ENCODE data around the gene MARK3. TPM values are rescaled to one million over a fixed set of nuclear protein-coding genes. Genes with fewer than 3 reads are reported as not detected.
A peak's percentile ranks its signal among the peaks of the same experiment; 100 is the strongest.

The MARK3 gene
- total RNA-seq, 2 donors from 2014 or later, result 68.7 to 81.7 TPM

GRCh38 chr14:103360548-103360947, 24.7 kb upstream of the MARK3 start:
- no peak for ATAC-seq
- DNase-seq, result no peak
- intact Hi-C loops (cut with DNase I), result no loop called here

DNA sequence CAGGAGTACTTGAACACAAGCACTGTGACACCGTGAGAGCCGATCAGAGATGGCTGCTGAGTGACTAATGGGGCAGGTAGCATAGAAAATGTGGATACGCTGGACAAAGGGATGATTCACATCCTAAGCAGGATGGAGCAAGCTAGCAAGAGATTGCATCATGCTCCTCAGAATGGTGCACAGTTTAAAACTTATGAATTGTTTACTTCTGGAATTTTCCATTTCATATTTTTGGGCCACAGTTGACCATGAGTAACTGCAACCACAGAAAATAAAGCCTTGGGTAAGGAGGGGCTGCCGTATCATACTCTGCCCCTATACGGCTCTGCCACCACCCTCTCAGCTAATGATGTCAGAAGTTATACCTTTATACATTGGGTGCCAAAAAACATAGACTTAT, 23.3 kb upstream of the MARK3 start:
- DNase-seq, result no peak
- peak in 1 of 2 donors; percentile 78 for ATAC-seq
- intact Hi-C loops (cut with DNase I), result no loop called here

GRCh38 chr14:103362780-103363179, 22.4 kb upstream of the MARK3 start:
- intact Hi-C loops (cut with DNase I), result no loop called here
- DNase-seq (no peak), ATAC-seq (no peak)

GRCh38 chr14:103366741-103367140, 18.5 kb upstream of the MARK3 start:
- no peak for ATAC-seq
- intact Hi-C loops (cut with DNase I), result no loop called here
- no peak for DNase-seq

DNA sequence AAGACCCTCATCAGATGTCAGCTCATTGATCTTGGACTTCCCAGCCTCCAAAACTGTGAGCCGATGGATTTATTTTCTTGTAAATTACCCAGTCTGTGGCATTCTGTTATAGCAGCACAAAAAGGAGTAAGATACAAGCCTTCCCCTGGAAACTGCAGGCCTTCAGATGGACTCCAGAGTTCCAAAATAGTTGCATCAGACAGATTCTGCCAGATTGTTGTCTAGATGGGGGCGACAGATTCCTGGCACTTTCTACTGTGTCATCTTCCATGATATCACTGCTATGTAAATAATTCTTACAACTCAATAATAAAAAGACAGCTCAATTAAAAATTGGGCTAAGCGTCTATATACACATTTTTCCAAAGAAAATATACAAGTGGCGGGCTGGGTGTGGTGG, 17.2 kb upstream of the MARK3 start:
- ATAC-seq, result no peak
- no peak for DNase-seq
- intact Hi-C loops (cut with DNase I), result no loop called here

- no peak for DNase-seq
- no peak for ATAC-seq
- intact Hi-C loops (cut with DNase I), result no loop called here
Measured at GRCh38 chr14:103370087-103370486, 15.1 kb upstream of the MARK3 start.

DNA sequence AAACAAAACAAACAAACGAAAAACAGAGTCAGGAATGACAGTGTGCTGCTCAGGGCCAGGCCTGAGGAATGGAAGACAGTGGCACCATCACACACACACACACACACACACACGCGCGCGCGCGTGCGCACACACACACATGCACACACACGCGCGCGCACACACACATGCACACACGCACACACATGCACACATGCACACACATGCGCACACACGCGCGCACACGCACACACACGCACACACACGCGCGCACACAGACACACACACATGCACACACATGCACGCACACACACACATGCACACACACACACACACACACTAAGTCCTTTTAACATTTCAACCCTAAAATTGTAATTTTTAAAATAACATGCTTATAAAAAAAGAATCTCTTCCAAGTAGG, 13.2 kb upstream of the MARK3 start:
- intact Hi-C loops (cut with DNase I), result no loop called here
- DNase-seq, result no peak
- no peak for ATAC-seq

GRCh38 chr14:103372552-103373304, 12.5 kb upstream of the MARK3 start:
- ATAC-seq (peak in 1 of 2 donors; percentile 97), DNase-seq (peak; percentile 56)
- intact Hi-C loops (cut with DNase I), result no loop called here

DNA sequence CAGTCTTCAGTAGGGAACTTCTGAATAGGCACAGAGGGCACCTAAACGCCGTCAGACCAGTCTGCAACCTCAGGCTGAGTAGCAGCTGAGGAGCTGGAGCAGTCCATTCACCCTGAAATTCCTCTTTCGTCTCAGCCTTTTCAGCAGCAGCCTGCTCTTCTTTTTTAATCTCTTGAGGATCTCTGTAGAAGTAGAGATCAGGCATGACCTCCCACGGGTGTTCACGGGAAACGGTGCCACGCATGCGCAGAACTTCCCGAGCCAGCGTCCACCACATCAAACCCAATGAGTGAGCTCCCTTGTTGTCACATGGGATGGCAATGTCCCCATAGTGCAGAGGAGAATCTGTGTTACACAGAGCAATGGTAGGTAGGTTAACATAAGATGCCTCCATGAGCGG, 11.1 kb upstream of the MARK3 start:
- intact Hi-C loops (cut with DNase I), result no loop called here
- ATAC-seq, result no peak
- no peak for DNase-seq

DNA sequence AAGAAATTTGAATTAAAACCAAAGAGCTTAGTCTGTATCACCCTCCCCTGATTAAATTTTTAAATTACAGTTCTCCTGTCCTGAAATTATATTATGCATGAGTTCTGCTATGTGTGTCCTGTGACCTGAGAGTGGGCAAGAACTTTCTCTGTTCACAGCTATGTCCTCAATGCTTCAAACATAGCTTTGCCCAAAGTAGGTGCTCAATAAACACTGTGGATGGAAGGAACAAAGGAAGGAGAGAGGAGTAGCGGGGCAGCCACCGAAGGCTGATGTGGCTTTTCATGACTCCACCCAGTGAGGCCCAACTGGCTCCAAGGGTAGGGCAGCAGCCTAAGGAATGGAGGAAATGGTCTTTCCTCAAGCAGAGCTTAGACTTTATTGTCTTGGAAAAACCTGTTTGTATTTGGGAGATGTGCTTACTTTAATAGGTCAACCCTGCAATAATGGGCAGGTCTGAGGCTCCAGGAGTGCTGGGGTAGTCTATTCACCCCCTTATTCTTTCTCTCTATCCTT, 7.6 kb upstream of the MARK3 start:
- DNase-seq, result no peak
- intact Hi-C loops (cut with DNase I), result no loop called here
- no peak for ATAC-seq

DNA sequence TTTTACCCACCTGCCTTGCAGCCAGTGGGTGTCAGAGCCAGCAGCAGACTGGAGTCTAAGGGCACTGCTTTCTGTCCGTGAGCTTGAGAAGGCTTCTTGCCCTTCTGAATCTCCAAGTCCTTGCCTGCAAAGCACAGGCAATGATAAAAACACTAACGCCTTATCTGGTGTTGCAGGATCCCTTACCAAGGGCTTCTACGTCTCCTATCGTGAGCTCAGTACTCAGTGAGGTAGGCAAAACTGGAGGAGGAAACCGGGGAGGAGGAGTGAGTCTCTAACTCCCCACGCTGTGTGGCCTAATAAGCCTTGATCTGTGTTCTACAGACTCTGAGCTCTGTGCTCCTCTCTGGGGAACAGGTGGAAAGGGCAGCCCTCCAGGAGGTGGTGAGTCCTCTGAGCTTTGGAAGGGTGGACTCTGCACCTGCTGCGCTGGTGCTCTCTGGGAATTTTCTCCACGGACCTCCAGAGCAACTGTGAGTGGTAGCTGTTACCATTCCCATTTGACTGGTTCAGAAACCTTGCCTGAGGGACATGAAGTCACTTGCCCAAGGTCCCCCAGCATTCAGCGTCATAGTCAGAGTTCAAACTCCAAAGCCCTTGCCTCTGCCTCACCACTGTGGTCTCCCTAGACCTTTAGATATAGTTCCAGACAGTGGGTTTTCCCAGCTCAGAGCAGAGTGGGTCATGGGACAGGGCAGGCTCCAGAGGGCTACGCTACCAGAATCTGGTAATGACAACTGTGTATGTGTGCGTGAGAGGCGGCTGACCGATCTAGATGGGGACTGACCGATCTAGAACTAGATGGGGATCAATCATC, 7.0 kb upstream of the MARK3 start:
- intact Hi-C loops (cut with DNase I), result no loop called here
- no peak for DNase-seq

DNA sequence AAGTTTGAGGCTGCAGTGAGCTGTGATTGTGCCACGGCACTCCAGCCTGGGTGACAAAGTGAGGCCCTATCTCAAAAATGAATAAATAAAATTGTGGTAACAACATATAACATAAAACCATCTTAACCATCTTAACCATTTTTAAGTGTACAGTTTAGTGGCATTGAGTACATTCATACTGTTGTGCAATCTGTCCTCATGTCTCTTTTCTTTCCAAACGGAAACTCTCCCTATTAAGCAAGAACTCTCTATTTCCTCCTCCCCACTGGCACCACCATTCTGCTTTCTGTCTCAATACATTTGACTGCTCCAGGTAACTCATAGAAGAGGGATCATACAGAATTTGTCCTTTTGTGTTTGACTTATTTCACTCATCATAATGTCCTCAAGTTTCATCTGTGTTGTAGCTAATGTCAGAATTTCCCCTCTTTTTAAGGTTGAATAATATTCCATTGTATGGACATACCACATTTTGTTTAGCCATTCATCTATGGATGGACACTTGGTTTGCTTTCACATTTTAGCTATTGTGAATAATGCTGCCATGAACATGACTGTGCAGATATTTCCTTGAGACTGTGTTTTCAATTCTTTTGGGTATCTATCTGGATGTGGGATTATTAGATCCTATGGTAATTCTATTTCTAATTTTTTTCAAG, 4.4 kb upstream of the MARK3 start:
- intact Hi-C loops (cut with DNase I), result loop anchor here (10.0 kb wide), 2 partner anchors 46 to 74 kb away; partner anchors contain the start of gene EIF5 (in 1 of the 2)
- ATAC-seq (no peak), DNase-seq (no peak)

More for the DNA sequence above, 7.0 kb upstream of the MARK3 start:
- ATAC-seq, result peak in 1 of 2 donors; percentile 83

GRCh38 chr14:103382376-103382775, 2.8 kb upstream of the MARK3 start:
- DNase-seq, result no peak
- intact Hi-C loops (cut with DNase I), result loop anchor here (10.0 kb wide), 2 partner anchors 48 to 72 kb away; partner anchors contain the start of gene EIF5 (in 1 of the 2)
- ATAC-seq, result no peak

GRCh38 chr14:103384450-103385151, 614 bp upstream of the MARK3 start:
- ATAC-seq, result peak in 1 of 2 donors; percentile 14
- intact Hi-C loops (cut with DNase I), result loop anchor here (10.0 kb wide), 2 partner anchors 50 to 70 kb away; partner anchors contain the start of gene EIF5 (in 1 of the 2)
- no peak for DNase-seq

- DNase-seq (no peak), ATAC-seq (peak; percentile 18 to 25)
- intact Hi-C loops (cut with DNase I), result loop anchor here (10.0 kb wide), 2 partner anchors 51 to 69 kb away; partner anchors contain the start of gene EIF5 (in 1 of the 2)
Measured at GRCh38 chr14:103385929-103386712, 906 bp downstream of the MARK3 start.

DNA sequence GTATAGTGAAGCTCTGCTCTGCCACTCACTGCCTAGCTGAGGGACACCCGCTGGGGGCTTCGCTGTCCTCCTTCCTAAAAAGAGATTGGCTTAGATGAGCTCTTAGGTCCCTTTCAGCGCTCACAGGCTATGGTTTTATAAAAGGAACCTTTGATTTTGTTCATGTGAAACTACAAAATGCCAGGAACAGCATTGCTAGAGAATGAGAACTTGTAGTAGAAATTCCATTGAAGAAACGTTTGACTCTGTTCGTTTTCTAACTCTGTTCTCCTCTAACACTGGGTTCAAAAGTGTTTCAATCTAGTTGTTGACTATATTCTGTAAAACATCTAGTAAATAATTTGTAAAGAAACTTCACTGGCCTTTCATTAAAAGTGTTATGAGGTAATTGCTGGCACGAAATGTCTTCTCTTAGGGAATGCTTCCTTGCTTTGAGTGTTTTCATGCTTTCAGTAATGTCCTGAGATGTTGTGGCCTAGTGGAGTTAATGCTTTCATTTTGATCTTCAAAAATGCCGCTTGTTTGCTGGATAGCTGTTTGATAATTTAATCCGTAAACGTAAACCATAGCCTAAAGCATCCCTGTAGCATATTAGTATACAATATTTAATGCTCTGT, 1.6 kb downstream of the MARK3 start:
- intact Hi-C loops (cut with DNase I), result loop anchor here (10.0 kb wide), 2 partner anchors 52 to 68 kb away; partner anchors contain the start of gene EIF5 (in 1 of the 2)
- no peak for DNase-seq

GRCh38 chr14:103388664-103389063, 3.4 kb downstream of the MARK3 start:
- DNase-seq, result no peak
- intact Hi-C loops (cut with DNase I), result loop anchor here (10.0 kb wide), 2 partner anchors 54 to 66 kb away; partner anchors contain the start of gene EIF5 (in 1 of the 2)

More for the DNA sequence above, 1.6 kb downstream of the MARK3 start:
- no peak for ATAC-seq

More at GRCh38 chr14:103388664-103389063, 3.4 kb downstream of the MARK3 start:
- no peak for ATAC-seq
